ENCODE results near the gene FBXL12.
"Not testable (repeated sequence)": the region's sequence is repeated elsewhere in the genome, so short reads cannot be mapped to it uniquely, and the experiment has no call there.

Gene FBXL12, protein sequence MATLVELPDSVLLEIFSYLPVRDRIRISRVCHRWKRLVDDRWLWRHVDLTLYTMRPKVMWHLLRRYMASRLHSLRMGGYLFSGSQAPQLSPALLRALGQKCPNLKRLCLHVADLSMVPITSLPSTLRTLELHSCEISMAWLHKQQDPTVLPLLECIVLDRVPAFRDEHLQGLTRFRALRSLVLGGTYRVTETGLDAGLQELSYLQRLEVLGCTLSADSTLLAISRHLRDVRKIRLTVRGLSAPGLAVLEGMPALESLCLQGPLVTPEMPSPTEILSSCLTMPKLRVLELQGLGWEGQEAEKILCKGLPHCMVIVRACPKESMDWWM

DNA sequence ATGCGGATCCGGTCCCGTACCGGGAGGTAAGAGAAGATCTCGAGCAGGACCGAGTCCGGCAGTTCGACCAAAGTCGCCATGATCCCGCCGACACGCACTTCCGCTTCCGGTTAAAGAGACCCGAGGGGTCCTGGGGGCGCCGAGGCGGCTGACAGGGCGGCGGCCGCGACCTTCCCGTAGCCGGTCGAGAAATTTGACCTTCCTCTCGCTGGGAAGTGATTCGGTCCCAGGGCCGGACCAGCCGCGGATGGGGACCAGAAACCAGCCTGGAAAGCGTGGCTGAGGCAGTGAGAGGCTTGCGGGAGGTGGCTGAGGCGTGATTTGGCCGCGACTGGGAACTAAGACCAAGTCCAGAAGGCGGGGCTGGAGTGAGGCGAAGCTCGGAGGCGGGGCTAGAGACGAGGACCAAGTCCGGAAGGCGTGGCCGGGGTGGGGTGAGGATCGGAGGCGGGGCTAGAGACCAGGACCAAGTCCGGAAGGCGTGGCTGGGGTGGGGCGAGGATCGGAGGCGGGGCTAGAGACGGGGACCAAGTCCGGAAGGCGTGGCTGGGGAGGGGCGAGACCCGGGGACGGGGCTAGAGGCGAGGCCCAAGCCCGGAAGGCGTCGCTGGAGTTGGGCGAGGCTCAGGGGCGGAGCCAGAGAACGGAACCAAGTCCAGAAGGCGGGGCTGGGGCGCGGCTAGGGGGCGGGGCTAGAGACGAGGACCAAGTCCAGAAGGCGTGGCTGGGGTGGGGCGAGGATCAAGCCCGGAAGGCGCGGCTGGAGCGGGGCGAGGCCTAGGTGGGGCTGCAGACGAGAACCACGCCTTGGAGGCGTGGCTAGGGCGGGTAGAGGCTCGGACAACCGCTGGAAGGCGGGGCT, at the start of gene FBXL12:
TSS of gene FBXL12 (minus strand) at position 346 of the 862 bp plus-strand sequence. CDS start at position 80, 266 bp downstream.
- DNase-seq, result peak; percentile 100

DNA sequence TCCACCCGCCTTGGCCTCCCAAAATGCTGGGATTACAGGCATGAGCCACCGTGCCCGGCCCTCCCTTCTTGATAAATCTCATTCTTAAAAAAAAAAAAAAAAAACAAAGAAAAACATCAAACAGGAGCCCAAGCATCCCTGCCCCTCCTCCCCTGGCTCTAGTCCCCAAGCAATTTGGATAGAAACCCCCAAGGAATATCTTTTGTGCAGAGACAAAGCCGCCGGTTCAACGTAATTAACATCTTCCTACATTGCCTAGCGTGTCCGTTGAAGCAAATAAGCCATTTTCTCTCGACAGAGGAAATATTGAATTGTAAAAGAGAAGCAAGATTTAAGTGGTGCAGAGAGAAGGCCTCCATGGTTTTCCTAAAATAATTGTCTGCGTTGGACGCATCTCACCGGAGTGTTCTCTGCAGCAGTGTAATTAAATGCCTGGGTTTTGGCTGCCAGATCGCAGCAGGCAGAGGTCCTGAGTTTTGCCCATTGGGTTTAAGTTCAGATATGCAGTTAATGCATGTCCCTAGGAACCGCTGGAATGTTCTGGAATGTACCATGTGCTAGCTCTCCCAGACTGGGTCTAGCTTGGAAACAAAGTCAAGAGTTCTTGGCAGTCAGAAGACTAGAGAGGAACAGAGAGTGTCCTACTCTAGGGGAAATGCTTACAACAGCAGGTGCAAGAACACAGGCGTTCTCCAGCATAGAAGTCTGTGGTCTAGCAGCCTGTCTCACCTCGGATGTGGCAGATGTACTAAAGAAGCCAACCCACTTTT, 47.0 kb upstream of the FBXL12 start:
- DNase-seq, result peak; percentile 48

DNA sequence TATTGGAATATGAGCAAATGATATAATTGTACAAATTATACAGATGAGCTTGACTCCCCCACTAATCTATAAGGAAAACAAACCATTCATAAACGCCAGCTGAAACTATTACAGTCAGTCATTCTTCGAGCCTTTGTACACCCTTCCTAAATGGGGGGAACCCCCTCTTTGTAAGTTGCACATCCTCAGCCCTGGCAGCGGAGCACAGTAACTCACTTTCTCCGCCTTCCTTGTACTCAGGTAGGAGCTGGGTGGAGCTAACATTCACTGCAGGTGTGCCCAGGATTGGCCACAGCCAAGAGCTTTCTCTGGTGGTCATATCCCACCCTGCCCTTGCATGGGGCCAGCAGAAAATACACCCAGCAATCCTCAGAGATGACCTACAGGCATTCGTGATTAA, 44.9 kb upstream of the FBXL12 start:
- DNase-seq, result no peak

DNA sequence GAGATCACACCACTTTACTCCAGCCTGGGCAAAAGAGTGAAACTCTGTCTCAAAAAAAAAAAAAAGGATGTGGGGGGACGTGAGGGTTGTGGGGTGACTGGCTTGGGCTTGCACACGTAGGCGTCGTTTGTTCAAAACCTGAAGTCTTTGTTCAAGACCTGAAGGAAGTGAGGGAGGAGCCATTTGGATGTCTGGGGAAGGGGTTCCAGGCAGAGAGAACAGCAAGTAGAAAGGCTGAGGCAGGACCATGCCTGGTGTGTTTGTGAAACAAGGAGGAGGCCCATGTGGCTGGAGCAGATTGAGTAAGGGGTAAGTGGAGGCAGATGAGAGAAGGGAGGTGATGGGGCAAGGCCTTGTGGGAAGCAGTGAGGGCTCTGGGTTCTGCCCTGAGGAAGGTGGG, 44.1 kb upstream of the FBXL12 start:
- no peak for DNase-seq

DNA sequence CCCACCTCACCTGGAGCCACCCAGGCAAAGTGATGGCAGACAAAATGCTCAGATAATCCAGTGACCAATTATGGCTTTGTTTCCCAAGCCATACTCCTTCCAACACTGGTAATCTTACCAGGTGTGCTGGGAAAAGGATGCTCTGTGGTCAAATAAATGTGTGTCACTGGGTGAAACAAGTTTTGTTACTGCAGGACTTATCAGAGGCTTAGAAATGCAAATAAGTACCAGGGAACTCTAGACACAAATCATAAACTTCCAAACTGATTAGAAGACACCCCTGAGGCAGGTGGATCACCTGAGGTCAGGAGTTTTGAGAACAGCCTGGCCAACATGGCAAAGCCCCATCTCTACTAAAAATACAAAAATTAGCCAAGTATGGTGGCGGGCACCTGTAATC, 42.6 kb upstream of the FBXL12 start:
- DNase-seq, result no peak

DNA sequence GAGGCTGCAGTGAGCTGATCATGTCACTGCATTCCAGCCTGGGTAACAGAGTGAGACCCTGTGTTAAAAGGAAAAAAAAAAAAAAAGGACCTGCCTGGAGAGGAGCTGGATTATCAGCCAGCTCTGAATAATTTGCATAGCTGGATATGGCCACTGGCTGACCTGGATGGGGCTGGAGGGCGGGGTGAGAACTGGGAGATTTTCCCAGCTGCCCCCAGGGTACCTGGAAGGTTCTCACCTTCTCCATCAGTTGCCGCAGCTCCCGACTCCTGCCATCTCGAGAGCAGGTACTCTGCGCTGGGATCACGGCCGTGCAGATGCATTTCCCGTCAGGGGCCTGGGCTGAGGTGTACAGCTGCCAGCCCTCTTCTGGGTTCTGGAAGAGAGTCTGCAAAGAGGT, 41.5 kb upstream of the FBXL12 start:
- no peak for DNase-seq

DNA sequence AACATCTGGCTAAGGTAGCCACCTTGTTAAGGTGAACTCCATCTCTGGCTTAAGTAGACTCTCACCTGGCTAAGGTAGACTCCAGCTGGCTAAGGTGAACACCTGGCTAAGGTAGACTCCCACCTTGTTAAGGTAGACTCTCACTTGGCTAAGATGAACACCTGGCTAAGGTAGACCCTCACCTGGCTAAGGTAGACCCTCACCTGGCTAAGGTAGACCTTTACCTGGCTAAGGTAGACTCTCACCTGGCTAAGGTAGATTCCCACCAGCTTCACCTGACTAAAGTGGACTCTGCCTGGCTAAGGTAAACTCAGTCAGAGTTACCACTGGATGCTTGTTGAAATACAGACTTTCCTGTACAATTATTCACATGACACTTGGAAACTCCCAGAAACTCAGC, 39.9 kb upstream of the FBXL12 start:
- no peak for DNase-seq

DNA sequence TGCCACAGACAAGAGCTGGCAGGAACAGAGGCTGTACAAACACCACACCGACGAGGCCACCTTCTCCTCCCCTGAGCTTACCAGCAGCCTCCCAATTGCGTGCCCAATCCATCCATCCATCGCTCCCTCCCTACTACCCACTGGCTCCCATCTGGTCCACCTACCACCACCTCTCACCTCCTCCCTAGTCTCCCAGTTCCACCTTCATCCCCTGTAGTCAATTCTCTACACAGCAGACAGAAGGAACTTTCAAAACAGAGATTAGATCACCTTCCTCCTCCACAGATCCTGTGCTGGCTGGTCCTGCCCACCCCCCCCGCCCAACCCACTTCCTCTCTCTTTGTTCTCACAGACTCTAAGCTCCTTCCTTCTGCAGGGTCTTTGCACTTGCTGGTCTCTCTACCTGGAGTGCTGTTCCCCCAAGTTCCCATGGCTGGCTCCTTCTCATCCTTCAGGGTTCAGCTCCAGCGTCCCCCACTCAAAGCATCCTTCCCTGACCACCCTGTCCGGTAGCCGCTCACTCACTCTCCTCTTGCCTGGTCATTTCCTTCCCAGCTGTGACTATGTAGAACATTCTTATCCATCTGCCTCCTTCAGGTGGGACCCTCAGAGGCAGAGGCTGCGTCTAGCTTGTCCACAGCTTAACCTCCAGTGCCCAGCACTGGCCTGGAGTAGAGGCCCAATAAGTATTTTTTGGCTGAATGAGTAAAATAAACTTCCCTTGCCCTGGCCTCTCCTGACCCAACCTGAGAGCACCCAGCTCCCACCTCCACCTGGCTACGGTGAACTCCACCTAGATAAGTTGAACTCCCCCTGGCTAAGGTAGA, 39.3 kb upstream of the FBXL12 start:
- DNase-seq, result peak; percentile 5

DNA sequence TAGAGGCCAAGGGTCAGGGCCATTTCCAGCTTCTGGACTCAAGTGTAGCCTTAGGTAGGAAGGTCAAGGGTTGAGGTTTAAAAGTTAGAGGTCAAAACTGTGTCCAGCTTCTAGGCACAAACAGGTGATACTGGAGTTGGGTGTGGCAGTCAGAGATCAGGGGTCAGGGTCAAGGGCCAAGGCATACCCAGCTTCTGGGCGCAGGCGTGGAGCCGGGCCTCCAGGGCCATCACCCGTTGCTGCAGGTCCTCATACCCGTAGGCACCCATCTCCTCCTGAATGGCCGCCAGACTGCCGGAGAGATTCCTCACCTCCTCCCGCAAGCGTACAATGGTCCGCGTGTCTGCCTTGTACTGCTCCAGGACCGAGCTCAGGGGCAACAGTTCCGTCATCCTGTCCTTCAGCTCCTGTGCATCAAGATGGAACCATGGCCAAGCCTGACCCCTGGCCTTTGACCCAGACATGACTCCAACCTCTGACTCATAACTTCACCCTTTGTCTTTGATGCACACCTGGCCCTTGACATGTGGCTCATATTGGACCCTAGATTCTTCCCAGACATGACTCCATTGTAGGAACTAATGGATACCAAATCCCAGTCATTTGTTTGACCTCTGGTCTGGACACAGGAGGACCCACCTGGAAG, 38.3 kb upstream of the FBXL12 start:
- no peak for DNase-seq

DNA sequence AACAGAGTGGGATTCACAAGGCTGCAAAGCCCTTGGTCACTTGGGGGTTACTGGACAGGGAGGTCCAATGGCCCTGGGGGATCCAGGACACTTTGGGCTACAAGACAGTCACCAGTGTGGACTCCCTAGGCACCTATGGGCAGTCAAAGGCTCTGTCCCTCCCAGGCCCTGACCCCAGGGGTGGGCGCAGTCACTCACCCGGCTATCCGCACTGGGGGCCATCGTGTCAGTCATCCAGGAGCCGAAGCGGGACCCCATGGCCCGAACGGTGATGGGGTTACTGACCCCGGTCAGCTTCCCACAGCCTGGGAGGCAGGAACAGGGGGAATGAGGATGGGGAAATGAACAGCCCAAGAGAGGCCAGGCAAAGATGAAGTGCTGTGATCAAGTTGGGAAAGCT, 37.7 kb upstream of the FBXL12 start:
- DNase-seq, result no peak

DNA sequence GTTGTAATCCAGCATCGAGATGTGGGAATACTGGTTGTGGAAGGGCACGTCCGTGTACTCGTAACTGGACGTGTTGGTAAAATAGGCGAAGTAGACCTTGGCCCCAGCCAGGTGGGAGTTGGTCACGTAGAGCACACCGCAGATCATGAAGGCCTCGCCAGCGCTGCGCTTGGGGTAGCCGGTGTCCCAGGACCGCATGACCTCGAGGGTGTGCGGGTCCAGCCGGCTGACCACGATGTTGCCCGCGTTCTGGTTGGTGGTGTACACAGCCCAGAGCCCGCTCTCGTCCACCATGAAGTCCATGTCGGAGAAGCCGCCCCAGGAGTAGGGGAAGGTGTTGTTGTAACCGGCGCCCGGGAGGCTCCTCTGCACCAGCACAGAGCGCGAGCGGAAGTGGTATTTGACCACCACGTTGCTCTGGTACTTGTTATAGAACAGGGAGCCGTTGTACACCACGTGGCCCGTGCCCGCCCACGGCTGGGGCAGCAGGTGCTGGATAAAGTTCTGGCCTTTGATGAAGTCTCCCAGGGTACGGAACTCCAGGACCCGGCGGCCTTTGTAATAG, 35.5 kb upstream of the FBXL12 start:
- no peak for DNase-seq

DNA sequence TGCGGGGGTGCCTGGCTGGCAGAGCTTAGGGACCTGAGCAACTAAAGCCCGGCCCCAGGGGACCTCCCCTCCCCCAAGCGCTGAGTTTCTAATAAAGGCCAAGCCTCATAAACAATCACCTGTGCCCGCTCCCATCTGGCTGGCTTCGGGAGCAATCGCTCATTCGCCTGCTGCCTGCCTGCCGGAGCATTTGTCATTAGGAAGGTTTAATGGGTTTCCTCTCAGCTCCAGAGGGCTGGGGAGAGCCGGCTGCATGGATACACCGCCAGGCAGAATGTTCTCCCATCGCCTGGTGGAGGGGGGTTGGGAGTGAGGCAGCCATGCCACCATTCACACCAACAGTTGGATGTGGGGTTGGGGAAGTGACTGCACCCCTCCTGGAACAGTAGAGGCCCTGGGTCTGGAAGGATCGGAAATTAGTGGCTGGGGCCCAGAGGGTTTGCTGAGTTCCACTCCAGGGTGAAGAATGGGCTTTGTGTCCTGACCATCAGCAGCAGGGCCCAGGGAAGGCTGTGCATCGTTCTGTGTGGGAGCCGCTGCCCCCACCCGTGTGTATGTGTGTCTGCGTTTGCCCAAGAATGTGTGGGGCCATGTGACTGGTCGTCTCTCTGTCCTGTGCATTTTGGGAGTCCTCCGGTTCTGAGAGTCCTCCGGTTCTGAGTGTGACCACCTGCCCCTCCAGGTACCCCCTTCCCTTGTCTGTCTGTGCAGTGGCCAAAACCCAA, 31.5 kb upstream of the FBXL12 start:
- no peak for DNase-seq

DNA sequence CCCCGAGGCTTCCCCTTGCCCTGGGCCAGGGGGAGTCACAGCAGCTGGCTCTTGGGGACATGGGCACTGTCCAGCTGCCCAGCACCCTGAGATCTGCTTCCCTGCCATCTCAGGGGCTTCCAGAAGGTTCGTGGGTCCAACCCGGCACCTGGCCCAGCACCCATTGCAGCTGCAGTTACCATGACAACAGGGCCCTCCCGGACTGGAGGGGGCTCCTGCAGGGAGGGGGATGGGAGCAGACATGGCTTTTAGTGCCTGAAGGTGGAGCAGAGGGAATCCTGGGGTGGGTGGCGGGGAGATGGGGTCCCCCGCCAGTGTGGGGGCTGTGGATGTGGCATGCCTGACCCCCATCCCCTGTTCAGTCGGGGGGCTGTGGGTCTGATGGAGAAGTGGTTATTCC, 30.9 kb upstream of the FBXL12 start:
- DNase-seq, result no peak

DNA sequence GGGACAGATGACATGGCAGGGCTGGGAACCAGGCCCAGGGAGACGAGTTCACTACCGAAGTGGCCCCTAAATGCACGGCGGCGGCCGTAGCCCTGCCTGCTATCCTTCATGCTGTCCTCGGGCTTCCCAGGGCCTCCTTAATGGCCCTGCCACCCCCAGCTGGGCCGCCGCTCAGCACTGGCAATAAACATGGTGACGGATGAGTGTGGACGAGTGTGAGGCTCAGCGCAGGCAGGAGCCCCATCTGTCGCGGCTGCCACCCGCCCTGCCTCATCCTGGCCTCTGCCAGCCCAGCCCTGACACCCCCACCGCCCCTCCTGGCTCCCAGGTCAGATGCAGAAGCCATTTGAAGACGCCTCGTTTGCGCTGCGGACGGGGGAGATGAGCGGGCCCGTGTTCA, 29.9 kb upstream of the FBXL12 start:
- DNase-seq, result no peak

DNA sequence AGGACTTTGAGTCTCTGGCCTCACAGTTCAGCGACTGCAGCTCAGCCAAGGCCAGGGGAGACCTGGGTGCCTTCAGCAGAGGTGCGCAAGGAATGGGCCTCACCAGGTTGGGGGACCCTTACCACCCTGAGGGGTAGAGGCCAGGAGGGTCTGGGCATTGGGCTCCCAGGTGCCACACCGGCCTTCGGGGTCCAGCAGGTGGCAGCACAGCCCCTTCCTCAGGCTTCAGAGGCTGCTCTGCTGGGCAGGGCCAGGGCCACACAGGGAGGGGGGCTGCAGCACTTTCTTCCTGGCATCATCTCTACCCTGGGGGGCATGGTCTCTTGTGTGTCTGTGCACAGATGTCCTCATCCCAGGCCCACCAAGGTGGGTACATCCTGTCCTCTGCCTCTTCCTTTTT, 29.2 kb upstream of the FBXL12 start:
- peak; percentile 26 for DNase-seq

DNA sequence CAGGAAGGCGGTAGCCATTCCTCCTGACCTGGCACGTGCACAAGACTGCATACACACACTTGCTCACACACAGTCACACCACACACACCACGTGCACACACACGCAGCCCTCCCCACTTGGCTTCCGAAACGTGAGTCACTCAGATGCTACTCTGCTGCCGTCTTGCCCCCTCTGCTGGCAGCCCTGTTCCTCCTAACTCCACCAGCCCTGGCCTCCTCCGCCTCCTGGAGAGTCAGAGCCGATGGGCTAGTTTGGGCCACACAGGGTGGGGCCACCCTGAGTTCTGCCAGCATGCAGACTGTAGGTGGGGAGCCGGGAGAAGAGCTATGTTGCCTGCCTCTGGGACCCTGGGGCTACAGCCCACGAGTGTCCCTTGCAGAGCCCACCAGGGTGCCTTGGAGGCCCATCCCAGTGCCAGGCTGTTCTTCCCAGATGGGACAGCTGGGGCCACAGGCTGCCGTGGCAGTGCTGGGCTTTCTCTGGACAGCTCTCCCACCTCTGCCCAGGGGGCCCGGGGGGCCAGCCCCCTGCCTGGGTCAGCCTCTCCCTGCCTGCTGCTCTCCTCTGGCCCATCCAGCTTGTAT, 28.3 kb upstream of the FBXL12 start:
- DNase-seq, result peak; percentile 16

DNA sequence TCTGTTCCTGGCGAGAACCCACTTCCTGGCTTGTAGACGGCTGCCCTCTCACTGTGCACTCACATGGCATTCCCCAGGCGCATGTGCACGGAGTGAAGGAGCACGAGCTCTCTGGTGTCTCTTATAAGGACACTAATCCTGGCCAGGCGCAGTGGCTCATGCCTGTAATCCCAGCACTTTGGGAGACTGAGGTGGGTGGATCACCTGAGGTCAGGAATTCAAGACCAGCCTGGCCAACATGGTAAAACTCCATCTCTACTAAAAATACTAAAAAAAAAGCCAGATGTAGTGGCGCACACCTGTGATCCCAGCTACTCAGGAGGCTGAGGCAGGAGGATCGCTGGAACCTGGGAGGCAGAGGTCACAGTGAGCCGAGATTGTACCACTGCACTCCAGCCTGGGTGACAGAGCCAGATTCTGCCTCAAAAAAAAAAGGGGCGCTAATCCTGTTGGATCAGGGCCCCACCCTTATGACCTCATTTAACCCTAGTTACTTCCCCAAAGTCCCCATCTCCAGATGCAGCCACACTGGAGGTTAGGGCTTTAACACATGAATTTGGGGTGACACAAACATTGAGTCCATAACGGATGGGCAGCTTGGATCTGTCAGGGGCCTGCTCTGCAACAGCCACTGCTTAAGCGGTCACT, 24.9 kb upstream of the FBXL12 start:
- not testable (repeated sequence) for DNase-seq

DNA sequence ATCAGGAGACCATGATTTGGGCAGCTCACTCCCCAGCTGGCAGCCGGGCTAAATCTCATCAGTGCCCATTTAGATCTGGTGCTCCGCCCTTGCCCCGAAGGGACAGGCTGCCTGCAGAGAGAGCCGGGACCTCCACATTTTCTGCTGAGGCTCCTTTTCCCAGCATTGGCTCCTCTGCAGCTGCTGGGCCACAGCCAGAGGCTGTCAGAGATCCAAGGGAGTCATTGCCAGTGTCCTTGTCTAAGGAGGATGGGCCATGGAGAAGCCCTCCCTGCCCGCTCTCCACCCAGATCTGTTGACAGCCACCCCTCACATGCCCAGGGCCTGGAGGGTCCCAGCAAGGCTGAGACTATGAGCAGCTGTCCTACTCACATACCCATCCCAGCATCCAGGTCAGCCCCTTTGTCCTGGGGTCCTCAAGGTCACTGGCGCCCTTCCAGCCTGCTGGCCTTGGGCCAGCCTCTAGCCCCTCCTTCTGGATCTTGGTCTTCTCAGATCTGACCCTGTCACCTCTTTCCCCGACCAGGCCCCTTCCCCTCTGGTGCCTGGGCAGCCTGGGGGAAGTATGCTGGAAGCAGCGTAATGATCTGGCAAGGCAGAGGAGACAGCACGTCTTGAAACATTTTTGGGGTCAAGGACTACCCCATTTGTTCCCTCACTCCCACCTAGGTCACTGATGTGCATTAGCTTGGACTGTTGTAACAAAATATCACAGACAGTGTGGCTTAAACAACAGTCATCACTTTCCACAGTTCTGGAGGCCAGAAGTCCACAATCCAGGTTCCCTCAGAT, 24.2 kb upstream of the FBXL12 start:
- DNase-seq, result no peak

DNA sequence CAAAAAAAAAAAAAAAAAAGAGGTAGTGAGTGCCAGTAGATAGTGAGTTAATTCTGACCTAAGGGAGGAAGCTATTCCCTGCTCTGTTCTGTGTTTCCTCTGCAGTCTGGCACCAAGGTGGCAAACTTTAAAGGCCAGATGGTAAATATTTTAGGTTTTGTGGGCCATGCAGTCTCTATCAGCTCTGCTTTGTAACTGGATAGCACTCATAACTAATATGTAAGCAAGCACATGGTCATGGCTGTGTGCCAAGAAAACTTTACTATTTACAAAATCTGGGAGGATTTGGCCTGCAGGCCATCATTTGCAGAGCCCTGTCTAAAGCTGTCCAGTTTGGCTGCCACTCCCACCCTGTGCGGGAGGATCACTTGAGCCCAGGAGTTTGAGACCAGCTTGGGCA, 20.5 kb upstream of the FBXL12 start:
- DNase-seq, result no peak
